Activated CD4-positive, CD25-positive, alpha-beta regulatory T cell (primary cell): ENCODE results near the gene PCDH9.
"Not testable (repeated sequence)": the region's sequence is repeated elsewhere in the genome, so short reads cannot be mapped to it uniquely, and the experiment has no call there.

Experiments used
- DNase-seq, 4 experiments: peaks; one replicate each; lab custom pipeline; 2025; lab: John Stamatoyannopoulos, UW

PCDH9 gene

DNA sequence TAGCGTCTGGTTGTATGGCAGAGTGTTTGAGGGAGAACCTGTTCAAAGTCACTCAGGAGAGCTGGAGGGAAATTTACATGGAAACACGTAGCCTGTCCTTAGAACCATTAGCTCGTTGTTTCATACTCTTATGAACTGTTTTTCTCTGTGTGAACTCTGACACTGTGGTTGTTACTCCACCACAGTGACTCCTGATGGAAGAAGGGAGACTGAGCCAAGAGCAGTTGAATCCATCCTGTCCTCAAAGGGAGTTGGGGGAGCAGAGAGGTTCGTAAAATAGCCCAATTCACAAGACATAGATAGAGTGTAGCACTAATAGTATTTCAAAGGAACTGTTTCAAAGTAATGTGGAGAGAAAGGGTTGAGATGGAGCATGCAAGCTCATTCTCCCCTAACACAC, 964.8 kb downstream of the PCDH9 start:
- no peak for DNase-seq

- DNase-seq = no peak
These were observed 965.2 kb downstream of the PCDH9 start for GRCh38 chr13:66264971-66265370.

GRCh38 chr13:66262330-66262729, 967.8 kb downstream of the PCDH9 start:
- DNase-seq = no peak

DNA sequence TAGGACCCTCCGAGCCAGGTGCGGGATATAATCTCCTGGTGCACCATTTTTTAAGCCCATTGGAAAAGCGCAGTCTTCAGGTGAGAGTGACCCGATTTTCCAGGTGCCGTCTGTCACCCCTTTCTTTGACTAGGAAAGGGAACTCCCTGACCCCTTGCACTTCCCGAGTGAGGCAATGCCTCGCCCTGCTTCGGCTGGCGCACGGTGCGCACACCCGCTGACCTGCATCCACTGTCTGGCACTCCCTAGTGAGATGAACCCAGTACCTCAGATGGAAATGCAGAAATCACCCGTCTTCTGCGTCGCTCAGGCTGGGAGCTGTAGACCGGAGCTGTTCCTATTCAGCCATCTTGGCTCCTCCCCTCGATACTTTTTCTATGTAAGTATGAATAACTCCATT, 970.7 kb downstream of the PCDH9 start:
- not testable (repeated sequence) for DNase-seq
